Stimulated activated CD4-positive, alpha-beta T cell treated with anti-CD3 and anti-CD28 coated beads, Interleukin-4, amount 100 ng/mL, for 4 hours (primary cell): Measurements from ENCODE around the gene NGEF.

Source experiments
- DNase-seq, 2 experiments: peaks; one replicate each; pipeline ENCODE4 v3.0.0-alpha.2; 2020

The NGEF gene

GRCh38 chr2:232994446-232994845, 18.6 kb downstream of the NGEF start:
- DNase-seq = no peak

DNA sequence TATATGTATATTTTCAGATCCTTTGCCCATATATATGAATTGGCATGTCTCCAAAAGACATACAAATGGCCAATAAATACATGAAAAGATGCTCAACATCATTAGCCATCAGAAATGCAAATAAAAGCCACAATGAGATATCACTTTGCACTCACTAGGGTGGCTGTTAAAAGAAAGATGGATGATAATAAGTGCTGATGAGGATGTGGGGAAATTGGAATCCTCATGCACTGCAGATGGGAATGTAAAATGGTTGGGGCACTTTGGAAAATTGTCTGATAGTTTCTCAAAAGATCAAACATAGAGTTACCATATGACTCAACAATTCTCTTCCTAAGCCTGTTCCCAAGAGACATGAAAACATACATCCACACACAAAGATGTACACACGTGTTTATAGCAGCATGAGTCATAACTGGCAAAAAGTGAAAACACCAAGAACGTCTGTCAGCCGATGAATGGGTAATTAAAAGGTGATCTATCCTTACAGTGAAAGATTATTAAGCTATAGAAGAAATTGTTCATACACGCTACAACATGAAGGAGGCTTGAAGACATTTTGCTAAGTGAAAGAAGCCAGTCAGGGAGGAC, 19.7 kb downstream of the NGEF start:
- DNase-seq = no peak

- DNase-seq = no peak
Measured at GRCh38 chr2:232986155-232986554, 26.9 kb downstream of the NGEF start.

GRCh38 chr2:232984451-232985207, 28.4 kb downstream of the NGEF start:
- no peak for DNase-seq

DNA sequence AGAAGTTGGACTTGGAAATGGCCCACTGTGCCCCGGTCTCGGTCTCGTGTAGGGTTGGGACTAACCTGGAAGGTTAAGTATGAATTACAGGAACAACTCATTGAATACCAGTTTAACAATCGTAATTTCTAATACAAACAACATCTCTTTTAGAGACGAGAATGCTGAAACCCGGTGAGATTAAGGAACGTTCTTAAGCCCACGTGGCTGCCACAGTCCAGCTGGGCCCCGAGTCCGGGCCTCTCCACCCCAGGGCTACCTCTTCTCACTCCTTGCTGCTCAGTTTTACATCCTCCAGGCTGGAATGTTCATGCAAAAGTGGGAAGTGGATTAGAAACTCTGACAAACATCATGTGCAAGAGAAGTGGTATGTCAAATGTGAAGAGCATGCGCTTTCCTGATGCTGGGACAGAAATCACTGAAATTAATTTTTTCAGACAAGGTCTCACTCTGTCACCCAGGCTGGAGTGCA, 29.4 kb downstream of the NGEF start:
- DNase-seq = no peak

- no peak for DNase-seq
Measured at GRCh38 chr2:232982926-232983668, 30.0 kb downstream of the NGEF start.

GRCh38 chr2:232981767-232982360, 31.2 kb downstream of the NGEF start:
- no peak for DNase-seq

- no peak for DNase-seq
Measured at GRCh38 chr2:232981356-232981755, 31.7 kb downstream of the NGEF start.

GRCh38 chr2:232980683-232981082, 32.4 kb downstream of the NGEF start:
- DNase-seq = no peak

GRCh38 chr2:232979871-232980461, 33.1 kb downstream of the NGEF start:
- no peak for DNase-seq

GRCh38 chr2:232977438-232977971, 35.6 kb downstream of the NGEF start:
- no peak for DNase-seq

- no peak for DNase-seq
Measured at GRCh38 chr2:232976666-232977437, 36.2 kb downstream of the NGEF start.

DNA sequence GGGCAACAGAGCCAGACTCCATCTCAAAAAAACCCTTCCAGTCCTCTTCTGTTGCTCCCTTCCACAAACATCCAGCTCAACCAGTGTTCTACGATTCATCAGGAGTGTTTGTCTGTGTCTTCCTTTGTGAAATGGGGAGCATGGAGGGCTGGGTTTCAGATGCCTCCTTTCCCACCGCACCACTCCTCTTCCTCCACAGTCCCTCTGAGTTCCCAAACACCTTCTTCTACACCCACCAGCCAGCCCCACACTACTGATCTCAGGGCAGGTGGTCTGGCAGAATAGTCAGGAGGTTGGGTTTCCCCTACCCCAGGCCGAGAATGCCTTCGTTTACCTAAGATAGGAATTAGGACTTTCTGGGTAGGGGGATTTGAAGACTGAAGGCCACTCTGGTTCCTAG, 36.9 kb downstream of the NGEF start:
- DNase-seq = no peak

DNA sequence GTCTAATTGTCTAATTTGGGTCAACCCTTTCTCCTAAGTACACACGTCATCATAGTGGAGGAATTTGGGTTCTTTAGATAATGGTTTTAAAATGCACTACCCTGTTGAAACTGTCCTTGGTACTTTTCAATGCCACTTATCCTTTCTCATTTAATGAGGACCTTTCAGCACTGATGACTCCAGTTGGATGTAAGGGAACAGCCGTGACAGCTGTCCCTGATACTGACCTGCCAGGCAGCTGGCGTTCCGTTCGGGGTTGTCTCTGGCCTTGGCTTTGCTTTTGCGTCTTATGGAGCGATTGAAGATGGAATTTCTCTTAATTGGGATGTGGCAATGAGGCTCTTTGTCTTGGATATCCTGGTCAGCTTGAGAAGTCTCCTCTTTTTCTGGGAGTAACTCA, 38.7 kb downstream of the NGEF start:
- no peak for DNase-seq

DNA sequence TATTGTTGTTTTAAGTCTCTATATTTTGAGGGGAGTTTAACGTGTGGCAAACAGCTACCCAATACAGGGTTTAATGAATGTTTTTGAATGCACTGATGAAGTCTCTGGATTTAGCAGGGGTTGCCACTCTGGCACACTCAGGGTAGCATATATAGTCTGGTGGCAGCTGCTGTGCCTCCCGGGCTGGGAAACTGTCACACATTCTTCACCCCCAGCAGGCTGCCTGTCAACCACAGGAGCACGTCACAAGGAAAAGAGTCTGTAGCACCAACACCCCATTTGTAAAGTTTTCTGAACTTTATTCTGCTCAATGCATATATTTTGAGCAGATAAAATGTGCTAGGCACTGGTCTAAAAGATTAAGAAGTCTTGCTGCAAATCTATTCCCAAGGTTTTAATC, 39.3 kb downstream of the NGEF start:
- no peak for DNase-seq

DNA sequence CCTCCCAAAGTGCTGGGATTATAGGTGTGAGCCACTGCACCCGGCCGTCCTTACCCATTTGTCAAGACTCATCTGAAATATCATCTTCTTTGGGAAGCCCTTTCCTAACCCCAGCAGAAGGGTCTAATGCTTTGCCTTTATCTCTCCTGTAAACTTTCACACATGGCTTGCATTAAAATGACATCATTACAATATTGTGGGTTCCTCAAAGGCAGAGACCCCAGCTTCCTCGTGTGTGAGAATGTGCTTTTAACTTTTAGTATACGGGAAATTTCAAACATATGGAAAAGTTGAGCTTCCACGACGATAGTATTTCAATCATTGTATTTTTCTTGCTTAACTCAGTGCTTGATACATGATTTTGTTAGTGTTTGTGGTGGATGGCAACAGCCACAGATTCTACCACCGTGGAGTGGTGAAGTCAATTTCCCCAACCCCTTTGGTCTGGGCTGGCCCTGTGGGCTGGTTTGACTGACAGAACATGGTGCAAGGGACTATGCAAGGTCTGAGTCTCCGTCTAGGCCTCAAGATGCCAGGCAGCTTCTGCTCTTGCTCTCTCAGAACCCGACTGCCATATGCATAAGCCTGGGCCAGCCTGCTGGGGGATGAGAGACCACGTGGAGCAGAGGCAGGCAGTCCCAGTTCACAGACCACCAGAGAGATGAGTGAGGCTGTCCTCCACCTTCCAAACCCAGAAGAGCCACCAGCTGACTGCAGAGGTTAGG, 39.9 kb downstream of the NGEF start:
- no peak for DNase-seq

DNA sequence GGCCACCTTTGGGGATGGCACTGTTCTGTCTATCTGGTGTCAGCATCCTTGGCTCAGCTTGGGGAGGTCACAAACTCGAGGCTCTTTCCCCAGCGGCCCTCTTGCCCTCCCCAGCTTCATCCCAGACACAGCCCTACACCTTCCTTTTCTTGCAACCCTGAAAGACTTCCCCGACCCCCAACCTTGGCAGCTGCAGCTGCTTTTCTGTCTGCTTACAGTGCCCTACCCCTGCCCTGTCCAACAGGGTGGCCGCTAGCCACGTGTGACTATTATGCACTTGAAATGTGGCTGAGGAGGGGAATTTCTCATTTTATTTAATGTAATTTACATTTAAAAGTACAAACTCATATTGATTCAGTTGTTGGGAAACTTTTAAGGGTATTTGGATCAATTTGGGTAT, 41.3 kb downstream of the NGEF start:
- DNase-seq = no peak

DNA sequence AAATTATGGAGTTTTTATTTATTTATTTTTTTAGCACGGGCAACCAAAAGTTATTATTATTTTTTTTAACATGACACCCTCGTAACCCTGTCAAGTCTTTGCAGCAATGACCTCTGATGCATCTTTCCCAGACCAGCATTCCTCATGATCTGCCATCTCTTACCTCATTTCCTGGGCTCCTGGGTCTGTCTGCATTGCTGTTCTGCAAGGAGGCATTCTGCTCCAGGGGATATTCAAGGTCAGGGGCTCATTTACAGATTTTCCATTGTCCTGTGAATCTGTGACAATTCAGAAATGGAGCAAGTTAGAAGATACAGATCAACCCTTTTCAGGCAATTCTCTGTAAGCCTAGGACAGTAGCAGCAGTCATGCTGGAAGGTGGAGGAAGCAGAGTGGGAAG, 43.0 kb downstream of the NGEF start:
- DNase-seq = no peak

GRCh38 chr2:232967474-232967873, 45.6 kb downstream of the NGEF start:
- no peak for DNase-seq

GRCh38 chr2:232966122-232966521, 46.9 kb downstream of the NGEF start:
- DNase-seq = no peak

DNA sequence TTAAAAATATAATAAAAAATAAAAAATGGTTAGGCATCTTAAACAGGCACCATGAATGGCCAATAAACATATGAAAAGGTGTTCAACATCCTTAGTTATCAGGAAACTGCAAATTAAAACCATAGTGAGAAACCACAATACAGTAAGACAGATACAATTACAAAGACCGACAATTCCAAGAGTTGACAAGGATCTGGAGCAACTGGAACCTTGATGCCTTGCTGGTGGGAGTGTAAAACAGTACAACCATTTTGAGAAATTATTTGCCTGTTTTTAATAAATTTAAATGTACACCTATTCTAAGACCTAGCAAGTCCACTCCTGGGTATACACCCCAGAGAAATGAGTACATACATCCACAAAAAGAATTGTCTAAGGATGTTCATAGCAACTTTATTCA, 49.1 kb downstream of the NGEF start:
- no peak for DNase-seq
